ENCODE measurements around the gene KRTAP5-9. TPM values are rescaled to one million over a fixed set of nuclear protein-coding genes. Genes with fewer than 3 reads are reported as not detected.
"Not testable (repeated sequence)": the region's sequence is repeated elsewhere in the genome, so short reads cannot be mapped to it uniquely, and the experiment has no call there.

The KRTAP5-9 gene
- total and polyA plus RNA-seq, 4 donors, result 0.41 to 0.57 TPM; not detected in 2

GRCh38 chr11:71564430-71564829, 16.2 kb downstream of the KRTAP5-9 start:
- DNase-seq, result no peak
- 83 to 88% methylated on average over 4 of the region's 4 CpGs for WGBS, 2 donors
- intact Hi-C loops (cut with DNase I), result no loop called here

GRCh38 chr11:71565263-71565662, 17.0 kb downstream of the KRTAP5-9 start, which contains the start of gene KRTAP5-10:
KRTAP5-10 (plus strand) TSS chr11:71565563; CDS start chr11:71565588, 25 bp downstream.
- H3K9me3 ChIP-seq (ENCODE audit: control insufficient read depth, low read length), result no peaks in the 10 kb centered on the region
- H3K36me3 ChIP-seq (ENCODE audit: control insufficient read depth in 1 of 2, insufficient read depth in 2 of 2, low read length in 1 of 2), result no peaks in the 10 kb centered on the region
- WGBS, 2 donors, result 38 to 59% methylated on average over 4 to 5 of the region's 5 CpGs
- no peak within 1 kb of the TSS for H3K4me3 ChIP-seq (ENCODE audit: low read length in 2 of 2)
- intact Hi-C loops (cut with DNase I), result no loop called here
- no peak for DNase-seq
- no peak for ATAC-seq (ENCODE audit: low FRiP score)
- peaks cover 0 to 1% of the 10 kb centered on the region in 2 donors for H3K27me3 ChIP-seq (ENCODE audit: control insufficient read depth in 1 of 2, insufficient read depth in 2 of 2, low read length in 1 of 2)
- H3K27ac ChIP-seq (ENCODE audit: low read depth in 1 of 2, low read length in 2 of 2), result no peak within 1 kb of the TSS
- no peaks in the 10 kb centered on the region for H3K4me1 ChIP-seq (ENCODE audit: control insufficient read depth in 1 of 2, insufficient read depth in 2 of 2, low read length in 2 of 2)

More at GRCh38 chr11:71564430-71564829, 16.2 kb downstream of the KRTAP5-9 start:
- peaks cover 0 to 1% of the 10 kb centered on the region in 2 donors for H3K27me3 ChIP-seq (ENCODE audit: control insufficient read depth in 1 of 2, insufficient read depth in 2 of 2, low read length in 1 of 2)
- no peak overlapping the region for H3K4me3 ChIP-seq (ENCODE audit: low read length in 2 of 2)
- no peaks in the 10 kb centered on the region for H3K9me3 ChIP-seq (ENCODE audit: control insufficient read depth, low read length)
- no peaks in the 10 kb centered on the region for H3K4me1 ChIP-seq (ENCODE audit: control insufficient read depth in 1 of 2, insufficient read depth in 2 of 2, low read length in 2 of 2)
- H3K27ac ChIP-seq (ENCODE audit: low read depth in 1 of 2, low read length in 2 of 2), result no peak overlapping the region
- ATAC-seq (ENCODE audit: low FRiP score), result no peak
- H3K36me3 ChIP-seq (ENCODE audit: control insufficient read depth in 1 of 2, insufficient read depth in 2 of 2, low read length in 1 of 2), result no peaks in the 10 kb centered on the region

GRCh38 chr11:71566081-71566620, 17.9 kb downstream of the KRTAP5-9 start:
- Histone ChIP-seq H3K27me3 (ENCODE audit: control insufficient read depth in 1 of 2, insufficient read depth in 2 of 2, low read length in 1 of 2) (peaks cover 0 to 1% of the 10 kb centered on the region in 2 donors), H3K36me3 (ENCODE audit: control insufficient read depth in 1 of 2, insufficient read depth in 2 of 2, low read length in 1 of 2) (no peaks in the 10 kb centered on the region), H3K9me3 (ENCODE audit: control insufficient read depth, low read length) (no peaks in the 10 kb centered on the region), H3K27ac (ENCODE audit: low read depth in 1 of 2, low read length in 2 of 2) (no peak overlapping the region), H3K4me1 (ENCODE audit: control insufficient read depth in 1 of 2, insufficient read depth in 2 of 2, low read length in 2 of 2) (no peaks in the 10 kb centered on the region), H3K4me3 (ENCODE audit: low read length in 2 of 2) (no peak overlapping the region)
- no peak for DNase-seq
- intact Hi-C loops (cut with DNase I), result no loop called here
- 76 to 78% methylated on average over 10 of the region's 10 CpGs for WGBS, 2 donors
- no peak for ATAC-seq (ENCODE audit: low FRiP score)

- H3K27me3 ChIP-seq (ENCODE audit: control insufficient read depth in 1 of 2, insufficient read depth in 2 of 2, low read length in 1 of 2); DNase-seq; H3K4me3 ChIP-seq (ENCODE audit: low read length in 2 of 2); H3K9me3 ChIP-seq (ENCODE audit: control insufficient read depth, low read length); H3K4me1 ChIP-seq (ENCODE audit: control insufficient read depth in 1 of 2, insufficient read depth in 2 of 2, low read length in 2 of 2); ATAC-seq (ENCODE audit: low FRiP score); H3K27ac ChIP-seq (ENCODE audit: low read depth in 1 of 2, low read length in 2 of 2); H3K36me3 ChIP-seq (ENCODE audit: control insufficient read depth in 1 of 2, insufficient read depth in 2 of 2, low read length in 1 of 2); intact Hi-C loops (cut with DNase I): not testable (repeated sequence)
- 64% methylated on average over 17 to 21 of the region's 21 CpGs for WGBS, 2 donors
These were observed 18.7 kb downstream of the KRTAP5-9 start for GRCh38 chr11:71566626-71567599.

GRCh38 chr11:71567633-71568032, 19.4 kb downstream of the KRTAP5-9 start:
- H3K27ac ChIP-seq (ENCODE audit: low read depth in 1 of 2, low read length in 2 of 2); H3K27me3 ChIP-seq (ENCODE audit: control insufficient read depth in 1 of 2, insufficient read depth in 2 of 2, low read length in 1 of 2); H3K4me3 ChIP-seq (ENCODE audit: low read length in 2 of 2); DNase-seq; H3K36me3 ChIP-seq (ENCODE audit: control insufficient read depth in 1 of 2, insufficient read depth in 2 of 2, low read length in 1 of 2); ATAC-seq (ENCODE audit: low FRiP score); H3K4me1 ChIP-seq (ENCODE audit: control insufficient read depth in 1 of 2, insufficient read depth in 2 of 2, low read length in 2 of 2); H3K9me3 ChIP-seq (ENCODE audit: control insufficient read depth, low read length); intact Hi-C loops (cut with DNase I): not testable (repeated sequence)
- 78 to 80% methylated on average over 8 of the region's 8 CpGs for WGBS, 2 donors

GRCh38 chr11:71568704-71569349, 20.6 kb downstream of the KRTAP5-9 start:
- no peaks in the 10 kb centered on the region for H3K4me1 ChIP-seq (ENCODE audit: control insufficient read depth in 1 of 2, insufficient read depth in 2 of 2, low read length in 2 of 2)
- no peaks in the 10 kb centered on the region for H3K36me3 ChIP-seq (ENCODE audit: control insufficient read depth in 1 of 2, insufficient read depth in 2 of 2, low read length in 1 of 2)
- H3K27me3 ChIP-seq (ENCODE audit: control insufficient read depth in 1 of 2, insufficient read depth in 2 of 2, low read length in 1 of 2), result no peaks in the 10 kb centered on the region
- intact Hi-C loops (cut with DNase I), result no loop called here
- DNase-seq, result no peak
- no peaks in the 10 kb centered on the region for H3K9me3 ChIP-seq (ENCODE audit: control insufficient read depth, low read length)
- no peak overlapping the region for H3K4me3 ChIP-seq (ENCODE audit: low read length in 2 of 2)
- H3K27ac ChIP-seq (ENCODE audit: low read depth in 1 of 2, low read length in 2 of 2), result no peak overlapping the region
- no peak for ATAC-seq (ENCODE audit: low FRiP score)
- 54 to 59% methylated on average over 8 of the region's 8 CpGs for WGBS, 2 donors

GRCh38 chr11:71571101-71571850, 23.1 kb downstream of the KRTAP5-9 start:
- WGBS, 2 donors, result 72 to 79% methylated on average over 35 to 37 of the region's 39 CpGs
- intact Hi-C loops (cut with DNase I); DNase-seq; ATAC-seq (ENCODE audit: low FRiP score); H3K4me3 ChIP-seq (ENCODE audit: low read length in 2 of 2); H3K9me3 ChIP-seq (ENCODE audit: control insufficient read depth, low read length); H3K27ac ChIP-seq (ENCODE audit: low read depth in 1 of 2, low read length in 2 of 2); H3K27me3 ChIP-seq (ENCODE audit: control insufficient read depth in 1 of 2, insufficient read depth in 2 of 2, low read length in 1 of 2); H3K4me1 ChIP-seq (ENCODE audit: control insufficient read depth in 1 of 2, insufficient read depth in 2 of 2, low read length in 2 of 2); H3K36me3 ChIP-seq (ENCODE audit: control insufficient read depth in 1 of 2, insufficient read depth in 2 of 2, low read length in 1 of 2): not testable (repeated sequence)

- no peaks in the 10 kb centered on the region for H3K4me1 ChIP-seq (ENCODE audit: control insufficient read depth in 1 of 2, insufficient read depth in 2 of 2, low read length in 2 of 2)
- no peak overlapping the region for H3K27ac ChIP-seq (ENCODE audit: low read depth in 1 of 2, low read length in 2 of 2)
- H3K4me3 ChIP-seq (ENCODE audit: low read length in 2 of 2), result no peak overlapping the region
- no peaks in the 10 kb centered on the region for H3K27me3 ChIP-seq (ENCODE audit: control insufficient read depth in 1 of 2, insufficient read depth in 2 of 2, low read length in 1 of 2)
- WGBS, 2 donors, result 84 to 86% methylated on average over 11 of the region's 11 CpGs
- H3K9me3 ChIP-seq (ENCODE audit: control insufficient read depth, low read length), result no peaks in the 10 kb centered on the region
- no peak for ATAC-seq (ENCODE audit: low FRiP score)
- no peaks in the 10 kb centered on the region for H3K36me3 ChIP-seq (ENCODE audit: control insufficient read depth in 1 of 2, insufficient read depth in 2 of 2, low read length in 1 of 2)
- DNase-seq, result no peak
- intact Hi-C loops (cut with DNase I), result no loop called here
These were observed 24.6 kb downstream of the KRTAP5-9 start for GRCh38 chr11:71572811-71573210.

All from aorta (tissue), 5 donors.